Loucy (cell line): ENCODE results near the gene TBC1D3B.
"Not testable (repeated sequence)": the region's sequence is repeated elsewhere in the genome, so short reads cannot be mapped to it uniquely, and the experiment has no call there.

ENCODE experiments used
- H2AFZ ChIP-seq: fragments of 200-600 bp; sonication (generic); 2 replicates; pipeline ENCODE4 v1.6.0; 2016; ENCODE audit warnings: antibody characterized with exemption, mild to moderate bottlenecking, low read length, moderate library complexity
- H3F3A ChIP-seq: fragments of 200-600 bp; 2 replicates; pipeline ENCODE4 v1.6.0; 2016; ENCODE audit warnings: antibody characterized with exemption, low read depth, mild to moderate bottlenecking
- H3K27me3 ChIP-seq: fragments of 200-600 bp; sonication (generic); 2 replicates; pipeline ENCODE4 v1.6.1; 2014; ENCODE audit warnings: low read length, mild to moderate bottlenecking; ENCODE audit not compliant: insufficient read depth, poor library complexity, severe bottlenecking
- H3K36me3 ChIP-seq: fragments of 200-600 bp; sonication (generic); 2 replicates; pipeline ENCODE4 v1.6.1; 2016; ENCODE audit warnings: low read length; ENCODE audit not compliant: insufficient read depth
- H3K4me1 ChIP-seq: fragments of 200-600 bp; sonication (generic); 2 replicates; pipeline ENCODE4 v1.5.1; 2014; ENCODE audit warnings: low read length, mild to moderate bottlenecking; ENCODE audit not compliant: insufficient read depth, poor library complexity, severe bottlenecking
- H3K4me2 ChIP-seq: fragments of 200-600 bp; sonication (generic); 2 replicates; pipeline ENCODE4 v1.6.0; 2014; ENCODE audit warnings: antibody characterized with exemption, low read length, low read depth, mild to moderate bottlenecking; ENCODE audit not compliant: poor library complexity, severe bottlenecking
- H3K4me3 ChIP-seq: fragments of 200-600 bp; sonication (generic); 2 replicates; pipeline ENCODE4 v1.5.1; 2014; ENCODE audit warnings: low read length, mild to moderate bottlenecking, mixed read lengths; ENCODE audit not compliant: poor library complexity, severe bottlenecking
- H3K79me2 ChIP-seq: fragments of 200-600 bp; sonication (generic); 2 replicates; pipeline ENCODE4 v1.6.1; 2014; ENCODE audit warnings: low read length; ENCODE audit not compliant: insufficient read depth
- H3K9ac ChIP-seq: fragments of 200-600 bp; sonication (generic); 2 replicates; pipeline ENCODE4 v1.6.0; 2014; ENCODE audit warnings: mild to moderate bottlenecking, low read depth, low read length, moderate library complexity; ENCODE audit not compliant: poor library complexity, severe bottlenecking
- H3K9me2 ChIP-seq: fragments of 200-600 bp; sonication (generic); replicated peaks from 2 replicates; pipeline ENCODE4 v1.6.1; 2016; ENCODE audit warnings: low read depth, low read length, mixed read lengths
- H3K9me3 ChIP-seq: fragments of 200-600 bp; sonication (generic); 2 replicates; pipeline ENCODE4 v1.6.1; 2014; ENCODE audit warnings: mild to moderate bottlenecking, antibody characterized with exemption, low read length, low read depth; ENCODE audit not compliant: insufficient read depth
- H4K20me1 ChIP-seq: fragments of 200-600 bp; sonication (generic); 2 replicates; pipeline ENCODE4 v1.6.0; 2014; ENCODE audit warnings: antibody characterized with exemption, low read length, mild to moderate bottlenecking; ENCODE audit not compliant: insufficient read depth, poor library complexity, severe bottlenecking
- CTCF ChIP-seq: fragments of 200-600 bp; sonication (generic); conservative IDR thresholded peaks from 2 replicates; pipeline ENCODE4 v1.5.1; 2014; ENCODE audit warnings: mild to moderate bottlenecking, antibody characterized with exemption, low read length
- EZH2phosphoT487 ChIP-seq: fragments of 200-600 bp; IDR thresholded peaks from 2 replicates; pipeline ENCODE4 v1.6.1; 2018; ENCODE audit warnings: antibody characterized with exemption, mild to moderate bottlenecking, moderate library complexity, borderline replicate concordance

The TBC1D3B gene

DNA sequence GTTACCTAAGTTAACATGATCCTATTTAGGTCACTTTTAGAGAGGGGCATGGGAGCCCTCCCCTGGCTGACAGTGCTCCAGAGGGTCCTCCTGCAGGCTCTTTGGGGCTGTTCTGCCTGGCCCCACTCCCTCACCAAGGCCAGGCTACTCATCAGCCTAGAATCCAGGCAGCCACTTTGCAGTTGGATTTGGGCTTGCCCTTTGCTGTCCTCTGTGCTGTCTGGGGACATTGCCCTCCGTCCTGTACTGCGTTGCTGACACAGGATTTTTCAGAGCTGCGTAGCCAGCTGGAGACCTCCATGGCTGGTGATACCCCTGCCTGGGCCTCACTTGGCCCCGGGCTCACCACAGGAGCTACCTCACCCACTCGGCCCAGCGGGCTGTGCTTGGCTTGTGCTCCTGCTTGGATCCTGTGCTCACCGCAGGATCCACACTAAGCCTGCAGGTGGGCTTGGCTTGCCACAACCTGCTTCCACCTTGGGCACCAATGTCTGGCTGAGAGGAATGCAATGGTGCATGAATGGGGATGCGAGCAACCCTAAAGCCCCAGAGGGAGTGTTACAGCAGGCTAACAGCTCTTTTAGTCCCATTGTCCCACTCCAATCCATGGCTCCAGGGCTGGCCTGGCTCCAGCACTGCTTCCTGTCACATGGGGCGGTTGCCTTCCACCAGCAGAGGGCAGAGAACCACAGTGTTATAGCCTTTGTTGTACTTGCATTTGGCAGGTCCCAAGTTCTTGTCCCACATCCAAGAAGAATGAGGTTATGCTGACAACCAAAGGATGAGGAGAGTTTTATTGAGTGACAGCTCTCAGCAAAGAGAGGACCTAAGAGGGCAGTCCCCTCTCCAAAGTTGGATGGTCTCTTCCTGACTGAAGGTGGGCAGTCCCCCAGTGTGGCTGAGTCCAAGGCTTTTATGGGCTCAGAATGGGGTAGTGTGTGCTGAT is 51.3 kb downstream of the TBC1D3B start:
- Histone ChIP-seq H3K9me3 (peaks cover 11% of the 10 kb centered on the region; the same call in 1 of the 2 replicates), H3F3A (no peaks in the 10 kb centered on the region), H3K9me2 (no peaks in the 10 kb centered on the region), H3K79me2 (no peaks in the 10 kb centered on the region), H3K4me3 (no peak overlapping the region), H3K9ac (no peak overlapping the region), H3K4me2 (no peak overlapping the region), H3K27me3 (no peaks in the 10 kb centered on the region), H4K20me1 (no peaks in the 10 kb centered on the region), H3K36me3 (no peaks in the 10 kb centered on the region), H2AFZ (no peak overlapping the region), H3K4me1 (peaks cover 7% of the 10 kb centered on the region)
- no peak for TF ChIP-seq EZH2phosphoT487
- TF ChIP-seq CTCF, result no peak

DNA sequence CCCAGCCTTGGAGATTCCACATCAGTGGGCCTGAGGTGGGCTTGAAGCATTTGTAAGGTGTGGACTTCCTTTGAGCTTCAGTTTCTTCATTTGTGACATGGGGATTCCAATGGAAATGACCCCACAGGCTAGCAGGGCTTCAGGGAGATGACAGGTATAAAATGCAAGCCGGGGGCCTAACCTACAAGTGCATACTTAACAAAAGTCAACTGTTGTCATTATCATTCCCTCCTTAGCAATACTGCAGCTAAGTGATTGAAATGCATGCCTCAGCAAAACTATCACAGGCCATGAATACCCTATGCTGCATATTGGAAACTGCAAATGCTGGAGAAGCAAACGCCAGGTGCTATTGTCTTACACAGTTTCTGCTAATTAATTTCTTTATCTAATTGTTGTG is 53.0 kb downstream of the TBC1D3B start:
- H3K9me2 ChIP-seq, result no peaks in the 10 kb centered on the region
- no peak overlapping the region for H3K9ac ChIP-seq
- H3K4me3 ChIP-seq, result no peak overlapping the region
- H4K20me1 ChIP-seq, result no peaks in the 10 kb centered on the region
- peaks cover 11% of the 10 kb centered on the region; the same call in 1 of the 2 replicates for H3K9me3 ChIP-seq
- H3F3A ChIP-seq, result no peaks in the 10 kb centered on the region
- H3K4me1 ChIP-seq, result peaks cover 7% of the 10 kb centered on the region
- H3K79me2 ChIP-seq, result no peaks in the 10 kb centered on the region
- TF ChIP-seq CTCF, result no peak
- no peak for TF ChIP-seq EZH2phosphoT487
- no peak overlapping the region for H3K4me2 ChIP-seq
- no peak overlapping the region for H2AFZ ChIP-seq
- H3K27me3 ChIP-seq, result no peaks in the 10 kb centered on the region
- no peaks in the 10 kb centered on the region for H3K36me3 ChIP-seq

GRCh38 chr17:36121099-36121498 is 55.3 kb downstream of the TBC1D3B start:
- not testable (repeated sequence) for H3K79me2 ChIP-seq, H3K9me2 ChIP-seq, H4K20me1 ChIP-seq, H3F3A ChIP-seq, H3K36me3 ChIP-seq, H3K9ac ChIP-seq, H3K27me3 ChIP-seq, H3K4me2 ChIP-seq, H3K4me3 ChIP-seq, H3K4me1 ChIP-seq, H2AFZ ChIP-seq
- H3K9me3 ChIP-seq, result peaks cover 10% of the 10 kb centered on the region; the same call in 1 of the 2 replicates
